ENCODE data around the gene ALKBH1.
"Not testable (repeated sequence)": the region's sequence is repeated elsewhere in the genome, so short reads cannot be mapped to it uniquely, and the experiment has no call there.

The ALKBH1 gene

GRCh38 chr14:77709412-77709811 lies 1.6 kb upstream of the ALKBH1 start:
- Mint-ChIP-seq H3K9me3 (no peaks in the 10 kb centered on the region), H3K4me3 (peak overlapping the region; percentile 99), H3K27ac (peak overlapping the region; percentile 96), H3K36me3 (ENCODE audit: low read depth) (peaks cover 50% of the 10 kb centered on the region), H3K4me1 (peaks cover 51% of the 10 kb centered on the region), H3K27me3 (no peaks in the 10 kb centered on the region)
- DNase-seq (no peak), ATAC-seq (no peak)

- Mint-ChIP-seq H3K27me3 (no peaks in the 10 kb centered on the region), H3K4me1 (peaks cover 48% of the 10 kb centered on the region), H3K9me3 (no peaks in the 10 kb centered on the region), H3K4me3 (peak overlapping the region; percentile 99), H3K27ac (peak overlapping the region; percentile 96), H3K36me3 (ENCODE audit: low read depth) (peaks cover 56% of the 10 kb centered on the region)
- no peak for ATAC-seq
- no peak for DNase-seq
Measured at GRCh38 chr14:77708749-77709148, 926 bp upstream of the ALKBH1 start.

- Mint-ChIP-seq H3K4me3 (peak overlapping the region; percentile 99), H3K27me3 (no peaks in the 10 kb centered on the region), H3K36me3 (ENCODE audit: low read depth) (peaks cover 47% of the 10 kb centered on the region), H3K9me3 (no peaks in the 10 kb centered on the region), H3K4me1 (peaks cover 39% of the 10 kb centered on the region), H3K27ac (peak overlapping the region; percentile 96)
- ATAC-seq, result peak; percentile 5
- DNase-seq, result no peak
Measured at GRCh38 chr14:77707355-77707723, 484 bp downstream of the ALKBH1 start.

GRCh38 chr14:77691259-77691658 lies 16.6 kb downstream of the ALKBH1 start:
- Mint-ChIP-seq H3K36me3 (ENCODE audit: low read depth) (peaks cover 43% of the 10 kb centered on the region), H3K27me3 (no peaks in the 10 kb centered on the region), H3K4me3 (no peak overlapping the region), H3K27ac (no peak overlapping the region), H3K4me1 (no peaks in the 10 kb centered on the region), H3K9me3 (no peaks in the 10 kb centered on the region)
- DNase-seq (no peak), ATAC-seq (no peak)

GRCh38 chr14:77682158-77682553 lies 25.7 kb downstream of the ALKBH1 start:
- Mint-ChIP-seq H3K27me3 (no peaks in the 10 kb centered on the region), H3K4me3 (no peak overlapping the region), H3K36me3 (ENCODE audit: low read depth) (peaks cover 34% of the 10 kb centered on the region), H3K27ac (no peak overlapping the region), H3K9me3 (no peaks in the 10 kb centered on the region), H3K4me1 (peaks cover 7% of the 10 kb centered on the region)
- DNase-seq, result no peak
- no peak for ATAC-seq

GRCh38 chr14:77681196-77682157 lies 26.3 kb downstream of the ALKBH1 start:
- Mint-ChIP-seq H3K4me1 (peaks cover 7% of the 10 kb centered on the region), H3K4me3 (no peak overlapping the region), H3K27me3 (no peaks in the 10 kb centered on the region), H3K9me3 (no peaks in the 10 kb centered on the region), H3K27ac (no peak overlapping the region), H3K36me3 (ENCODE audit: low read depth) (peaks cover 30% of the 10 kb centered on the region)
- DNase-seq (no peak), ATAC-seq (no peak)

GRCh38 chr14:77674931-77675330 lies 32.9 kb downstream of the ALKBH1 start:
- no peaks in the 10 kb centered on the region for H3K9me3 Mint-ChIP-seq
- no peak overlapping the region for H3K4me3 Mint-ChIP-seq
- DNase-seq, result no peak
- no peak for ATAC-seq
- no peak overlapping the region for H3K27ac Mint-ChIP-seq
- peaks cover 44% of the 10 kb centered on the region for H3K36me3 Mint-ChIP-seq (ENCODE audit: low read depth)
- no peaks in the 10 kb centered on the region for H3K27me3 Mint-ChIP-seq
- no peaks in the 10 kb centered on the region for H3K4me1 Mint-ChIP-seq

- ATAC-seq, result no peak
- Mint-ChIP-seq H3K36me3 (ENCODE audit: low read depth) (peaks cover 34% of the 10 kb centered on the region), H3K27me3 (no peaks in the 10 kb centered on the region), H3K4me3 (no peak overlapping the region), H3K27ac (no peak overlapping the region), H3K4me1 (no peaks in the 10 kb centered on the region), H3K9me3 (no peaks in the 10 kb centered on the region)
- no peak for DNase-seq
Measured at GRCh38 chr14:77673193-77673592, 34.6 kb downstream of the ALKBH1 start.

- no peaks in the 10 kb centered on the region for H3K27me3 Mint-ChIP-seq
- H3K9me3 Mint-ChIP-seq, result no peaks in the 10 kb centered on the region
- DNase-seq (no peak), ATAC-seq (no peak)
- no peak overlapping the region for H3K4me3 Mint-ChIP-seq
- peaks cover 3% of the 10 kb centered on the region for H3K36me3 Mint-ChIP-seq (ENCODE audit: low read depth)
- no peak overlapping the region for H3K27ac Mint-ChIP-seq
- no peaks in the 10 kb centered on the region for H3K4me1 Mint-ChIP-seq
Measured at GRCh38 chr14:77667331-77667730, 40.5 kb downstream of the ALKBH1 start.

- H3K4me1 Mint-ChIP-seq, result no peaks in the 10 kb centered on the region
- H3K9me3 Mint-ChIP-seq, result no peaks in the 10 kb centered on the region
- DNase-seq, result no peak
- H3K36me3 Mint-ChIP-seq (ENCODE audit: low read depth), result no peaks in the 10 kb centered on the region
- H3K27ac Mint-ChIP-seq, result no peak overlapping the region
- H3K4me3 Mint-ChIP-seq, result no peak overlapping the region
- ATAC-seq, result no peak
- H3K27me3 Mint-ChIP-seq, result no peaks in the 10 kb centered on the region
Measured at GRCh38 chr14:77663293-77663692, 44.5 kb downstream of the ALKBH1 start.

GRCh38 chr14:77661562-77661961 lies 46.3 kb downstream of the ALKBH1 start:
- DNase-seq, H3K9me3 Mint-ChIP-seq, ATAC-seq: not testable (repeated sequence)

GRCh38 chr14:77660754-77661153 lies 47.1 kb downstream of the ALKBH1 start:
- Mint-ChIP-seq H3K27ac (no peak overlapping the region), H3K36me3 (ENCODE audit: low read depth) (no peaks in the 10 kb centered on the region)
- no peak for ATAC-seq

More at GRCh38 chr14:77661562-77661961, 46.3 kb downstream of the ALKBH1 start:
- H3K27ac Mint-ChIP-seq; H3K36me3 Mint-ChIP-seq (ENCODE audit: low read depth); H3K4me3 Mint-ChIP-seq; H3K27me3 Mint-ChIP-seq; H3K4me1 Mint-ChIP-seq: not testable (repeated sequence)

GRCh38 chr14:77659831-77660230 lies 48.0 kb downstream of the ALKBH1 start:
- Mint-ChIP-seq H3K4me3 (no peak overlapping the region), H3K27me3 (peaks cover 2% of the 10 kb centered on the region), H3K27ac (no peak overlapping the region), H3K36me3 (ENCODE audit: low read depth) (no peaks in the 10 kb centered on the region), H3K4me1 (no peaks in the 10 kb centered on the region), H3K9me3 (no peaks in the 10 kb centered on the region)
- DNase-seq (no peak), ATAC-seq (no peak)

More at GRCh38 chr14:77660754-77661153, 47.1 kb downstream of the ALKBH1 start:
- no peak for DNase-seq
- Mint-ChIP-seq H3K9me3 (no peaks in the 10 kb centered on the region), H3K4me1 (no peaks in the 10 kb centered on the region), H3K4me3 (no peak overlapping the region), H3K27me3 (no peaks in the 10 kb centered on the region)

GRCh38 chr14:77657280-77657679 lies 50.5 kb downstream of the ALKBH1 start:
- no peaks in the 10 kb centered on the region for H3K9me3 Mint-ChIP-seq
- ATAC-seq (no peak), DNase-seq (no peak)
- H3K27ac Mint-ChIP-seq, result no peak overlapping the region
- H3K36me3 Mint-ChIP-seq (ENCODE audit: low read depth), result no peaks in the 10 kb centered on the region
- H3K4me3 Mint-ChIP-seq, result no peak overlapping the region
- H3K27me3 Mint-ChIP-seq, result peaks cover 2% of the 10 kb centered on the region
- no peaks in the 10 kb centered on the region for H3K4me1 Mint-ChIP-seq

GRCh38 chr14:77654001-77654441 lies 53.8 kb downstream of the ALKBH1 start:
- Mint-ChIP-seq H3K9me3 (no peaks in the 10 kb centered on the region), H3K27me3 (peaks cover 2% of the 10 kb centered on the region), H3K4me1 (no peaks in the 10 kb centered on the region), H3K36me3 (ENCODE audit: low read depth) (no peaks in the 10 kb centered on the region), H3K27ac (no peak overlapping the region), H3K4me3 (no peak overlapping the region)
- ATAC-seq (no peak), DNase-seq (no peak)

All from activated naive CD8-positive, alpha-beta T cell treated with anti-CD3 and anti-CD28 coated beads, Interleukin-2, amount 50 U/mL, for 24 hours (primary cell).